Activated CD4-positive, alpha-beta T cell treated with anti-CD3 and anti-CD28 coated beads, Interleukin-2, Interleukin-4, amounts not matched to agents 100 ng/mL and 50 ng/mL, durations not matched to agents 16 hours and 8 hours (primary cell): ENCODE results near the gene C1QB.
"Not testable (repeated sequence)": the region's sequence is repeated elsewhere in the genome, so short reads cannot be mapped to it uniquely, and the experiment has no call there.

Experiments
- DNase-seq: peaks from one replicate; pipeline ENCODE4 v3.0.0-alpha.2; 2020; ENCODE audit warnings: low spot score

C1QB gene

DNA sequence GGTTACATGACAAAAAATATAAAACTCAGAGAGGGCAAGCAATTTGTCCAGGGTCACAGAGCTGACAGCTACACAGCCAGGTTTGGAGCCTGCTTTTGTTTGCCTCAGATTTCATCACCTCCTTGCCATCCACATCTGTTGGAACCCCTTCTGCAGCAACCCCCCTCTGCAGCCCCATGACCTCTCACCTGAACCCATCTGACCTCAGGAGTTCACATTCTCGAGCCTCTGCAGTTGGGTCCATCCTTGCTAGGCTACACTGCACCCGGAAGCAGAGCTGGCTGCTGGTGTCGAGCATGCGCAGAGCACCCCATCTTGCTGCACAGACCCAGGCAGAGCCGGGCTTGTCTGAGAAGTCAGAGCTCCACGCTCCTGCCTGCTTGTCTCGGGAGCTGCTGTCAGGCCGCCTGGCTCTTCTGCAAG lies 10.0 kb downstream of the C1QB start:
- no peak for DNase-seq

GRCh38 chr1:22665752-22666151 lies 12.7 kb downstream of the C1QB start:
- DNase-seq, result no peak

- no peak for DNase-seq
These were observed 13.4 kb downstream of the C1QB start for GRCh38 chr1:22666412-22666811.

GRCh38 chr1:22668840-22669239 lies 15.8 kb downstream of the C1QB start:
- DNase-seq, result not testable (repeated sequence)

GRCh38 chr1:22670352-22670975 lies 17.4 kb downstream of the C1QB start:
- no peak for DNase-seq

GRCh38 chr1:22671999-22672398 lies 19.0 kb downstream of the C1QB start:
- DNase-seq, result no peak

- peak; percentile 61 for DNase-seq
These were observed 20.7 kb downstream of the C1QB start for GRCh38 chr1:22673486-22674409.

GRCh38 chr1:22674410-22674749 lies 21.3 kb downstream of the C1QB start:
- DNase-seq, result no peak

GRCh38 chr1:22676151-22676550 lies 23.1 kb downstream of the C1QB start:
- not testable (repeated sequence) for DNase-seq

DNA sequence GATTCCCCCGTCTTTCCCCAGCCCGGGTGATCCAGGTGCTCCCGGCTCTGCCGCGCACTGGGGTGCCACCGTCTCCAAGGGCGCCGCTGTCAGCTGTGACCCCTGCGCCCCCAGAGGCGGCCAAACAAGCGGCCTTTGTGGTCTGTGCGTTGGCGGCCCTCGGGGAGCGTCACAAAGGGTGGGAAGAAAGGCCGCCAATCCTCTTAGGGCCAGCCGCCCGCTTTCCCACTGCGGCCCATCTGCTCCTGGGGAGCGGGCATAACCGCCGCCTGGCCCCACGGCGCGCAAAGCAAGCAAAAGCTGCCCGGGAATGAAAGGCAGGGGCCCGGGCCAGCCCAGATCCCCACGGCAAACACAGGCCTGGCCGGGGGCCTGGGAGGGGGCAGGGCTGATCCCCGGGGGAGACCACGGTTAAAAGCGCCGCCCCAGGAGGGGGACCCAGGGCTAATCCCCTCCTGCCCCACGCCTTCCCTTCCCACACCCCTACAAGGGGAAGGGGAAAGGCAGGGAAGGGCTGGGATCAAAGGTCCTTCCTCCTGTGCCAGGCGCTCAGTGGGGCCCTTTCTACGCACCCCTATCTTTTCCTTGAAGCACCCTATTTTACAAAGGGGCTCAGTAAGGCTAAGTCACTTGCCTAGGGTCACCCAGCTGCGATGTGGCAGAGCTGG lies 24.0 kb downstream of the C1QB start:
- DNase-seq, result no peak

- no peak for DNase-seq
These were observed 25.2 kb downstream of the C1QB start for GRCh38 chr1:22677931-22678896.

GRCh38 chr1:22680726-22681125 lies 27.7 kb downstream of the C1QB start:
- DNase-seq, result no peak

DNA sequence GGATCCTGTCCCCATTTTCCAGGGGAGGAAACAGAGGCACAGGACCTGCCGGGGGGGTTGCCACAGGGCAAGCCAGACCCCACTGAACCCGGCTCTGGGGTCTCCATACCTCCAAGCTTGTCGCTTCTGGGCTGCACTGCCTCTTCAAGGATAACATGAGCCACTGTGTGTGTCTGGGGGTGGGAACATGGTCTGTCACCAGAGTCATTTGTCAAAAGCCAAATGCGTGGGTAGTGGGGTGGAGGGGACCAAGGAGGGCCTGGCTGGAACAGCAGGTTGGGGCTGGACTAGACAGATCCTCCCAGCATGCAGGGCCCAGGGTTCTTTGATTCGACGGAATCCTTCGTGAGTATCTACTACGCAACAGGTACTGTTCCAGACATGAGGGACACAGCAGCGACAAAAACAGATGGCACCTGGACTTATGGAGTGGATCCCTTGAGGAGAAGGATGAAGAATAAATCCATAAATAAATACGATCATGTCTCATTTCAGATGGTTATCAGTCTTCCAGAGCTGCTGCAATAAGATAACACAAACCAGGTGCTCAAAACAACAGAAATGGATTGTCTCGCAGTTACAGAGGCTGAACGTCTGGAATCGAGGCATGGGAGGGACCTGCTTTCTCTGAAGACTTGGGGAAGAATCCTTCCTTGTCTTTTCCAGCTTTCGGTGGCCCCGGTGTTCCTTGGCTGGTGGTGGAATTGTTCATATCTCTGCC lies 28.7 kb downstream of the C1QB start:
- DNase-seq, result no peak

GRCh38 chr1:22683547-22683946 lies 30.5 kb downstream of the C1QB start:
- DNase-seq, result no peak

DNA sequence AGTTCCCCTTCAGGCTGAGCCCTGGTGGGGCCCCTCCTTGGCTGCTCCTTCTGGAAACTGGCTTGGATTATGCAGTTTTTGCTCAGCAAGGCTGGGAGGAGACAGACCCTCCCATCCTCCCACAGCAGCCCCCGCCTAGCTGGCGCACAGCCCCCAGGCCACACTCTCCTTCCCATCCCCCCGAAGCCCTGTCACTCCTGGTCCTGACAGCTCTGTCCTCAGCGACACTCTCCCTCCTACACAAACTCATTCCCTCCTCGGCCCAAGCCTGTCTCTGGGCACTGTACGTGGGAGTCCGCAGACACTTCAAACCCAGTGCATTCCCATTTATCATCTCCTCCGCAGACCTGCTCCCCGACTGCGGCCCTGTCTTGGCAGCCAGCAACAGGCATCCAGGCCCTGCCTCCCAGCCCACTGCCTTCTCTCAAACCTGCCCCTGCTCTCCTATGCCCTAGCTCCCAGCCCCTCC lies 32.6 kb downstream of the C1QB start:
- DNase-seq, result no peak

DNA sequence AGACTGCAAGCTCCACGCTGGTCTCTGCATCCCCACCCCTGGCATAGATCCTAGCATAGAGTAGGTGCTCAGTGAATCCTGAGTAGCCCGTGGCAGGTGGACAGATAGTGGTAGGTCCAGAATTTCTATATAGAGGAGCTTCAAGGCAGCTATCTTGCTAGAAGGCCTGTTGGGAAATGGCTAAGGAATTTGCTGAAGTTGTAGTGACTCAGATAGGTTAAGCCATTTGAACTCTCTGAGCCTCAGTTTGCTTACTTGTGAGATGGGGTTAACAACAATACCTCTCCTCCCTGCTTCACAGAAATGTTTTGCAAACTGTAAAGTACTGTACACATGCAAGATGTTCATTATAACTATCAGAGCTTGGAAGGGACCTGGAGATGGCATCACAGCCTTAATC lies 34.2 kb downstream of the C1QB start:
- no peak for DNase-seq

DNA sequence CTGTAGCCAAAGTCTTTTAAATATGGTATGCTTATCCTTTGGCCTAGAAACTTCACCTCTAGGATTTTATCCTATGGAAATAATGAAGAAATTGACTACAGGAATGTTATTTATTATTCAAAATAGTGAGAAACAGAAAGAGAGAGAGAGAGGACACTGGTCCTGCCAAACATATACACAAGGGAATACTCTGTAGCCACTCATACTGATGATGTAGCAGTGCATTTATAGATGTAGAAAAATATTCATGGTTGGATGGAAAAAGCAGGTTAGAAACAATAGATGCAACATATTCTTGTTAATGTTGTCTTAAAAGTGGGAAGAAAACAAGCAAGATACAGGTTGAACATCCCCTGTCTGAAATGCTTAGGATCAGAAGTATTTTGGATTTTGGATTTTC lies 35.4 kb downstream of the C1QB start:
- no peak for DNase-seq

GRCh38 chr1:22689505-22689904 lies 36.5 kb downstream of the C1QB start:
- no peak for DNase-seq

- DNase-seq, result no peak
These were observed 38.2 kb downstream of the C1QB start for GRCh38 chr1:22691031-22691753.

DNA sequence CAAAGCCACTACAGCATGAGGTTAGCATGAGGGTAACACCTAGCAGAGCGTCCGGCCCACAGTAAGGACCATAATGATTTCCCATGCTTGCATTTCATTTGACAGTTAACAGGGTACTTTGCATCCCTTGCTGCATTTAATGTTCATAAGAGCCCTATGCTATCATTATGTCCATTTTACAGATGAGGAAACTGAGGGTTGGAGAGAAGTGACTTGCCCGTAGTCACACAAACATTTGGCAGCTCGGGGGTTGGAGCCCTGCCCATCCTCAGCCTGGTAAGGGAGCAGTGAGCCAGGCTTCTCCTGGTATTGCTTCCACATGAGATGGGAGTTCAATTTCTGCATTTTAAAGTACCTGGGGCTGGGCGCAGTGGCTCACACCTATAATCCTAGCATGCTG lies 41.1 kb downstream of the C1QB start:
- no peak for DNase-seq
